Measurements from ENCODE around the gene MCTP1. TPM values are rescaled to one million over a fixed set of nuclear protein-coding genes. Genes with fewer than 3 reads are reported as not detected.

The MCTP1 gene
- polyA plus RNA-seq, 1 donor (not counting 4 experiments of a cell fraction or from before 2014, with no cell fraction given), result 4.9 TPM

- Histone ChIP-seq H3K27ac (ENCODE audit: control insufficient read depth, insufficient read depth, low read length) (no peak overlapping the region), H3K4me3 (ENCODE audit: control insufficient read depth in 2 of 3, extremely low read depth in 1 of 3, insufficient read depth in 2 of 3, low read depth in 1 of 3, low read length in 3 of 3) (no peak overlapping the region), H3K9me1 (ENCODE audit: control insufficient read depth, extremely low read depth, insufficient read depth, low read length) (no peaks in the 10 kb centered on the region), H3K9ac (ENCODE audit: control insufficient read depth, extremely low read depth, insufficient read depth, low read length) (no peak overlapping the region), H4K20me1 (ENCODE audit: control insufficient read depth, extremely low read depth, insufficient read depth, low read length) (no peaks in the 10 kb centered on the region), H3K36me3 (ENCODE audit: control insufficient read depth in 2 of 2, extremely low read depth in 1 of 2, insufficient read depth in 2 of 2, low read length in 2 of 2) (no peaks in the 10 kb centered on the region), H3K27me3 (ENCODE audit: control insufficient read depth, extremely low read depth, insufficient read depth, low read length) (no peaks in the 10 kb centered on the region), H3K4me1 (ENCODE audit: control insufficient read depth, extremely low read depth, insufficient read depth, low read length) (no peaks in the 10 kb centered on the region), H3K9me3 (ENCODE audit: control insufficient read depth, low read depth, low read length) (no peaks in the 10 kb centered on the region), H3K79me2 (ENCODE audit: control insufficient read depth, insufficient read depth, low read length) (no peaks in the 10 kb centered on the region), H3K4me2 (ENCODE audit: control insufficient read depth, extremely low read depth, insufficient read depth, low read depth, low read length) (no peak overlapping the region), H2AFZ (ENCODE audit: control insufficient read depth, low read length) (no peak overlapping the region)
- no peak for TF ChIP-seq EZH2 (IDR thresholded peaks at IDR 0.05; ENCODE audit: low read length)
- no peak for TF ChIP-seq CTCF (optimal IDR thresholded peaks at IDR 0.05 in 1 of 3, IDR thresholded peaks at IDR 0.05 in 1 of 3, conservative IDR thresholded peaks at IDR 0.05 in 1 of 3; ENCODE audit: extremely low read depth in 1 of 3, insufficient read depth in 2 of 3, low read length in 3 of 3)
- no peak for DNase-seq (ENCODE audit: low read depth, low spot score)
- dilution Hi-C loops (cut with MboI; ENCODE audit: extremely low pct_ligation_motif_present, low sequenced_read_pairs), result no loop called here
- FAIRE-seq, result no peak
Observed at GRCh38 chr5:94850960-94851359, 433.9 kb downstream of the MCTP1 start.

GRCh38 chr5:94849821-94850736, 434.8 kb downstream of the MCTP1 start:
- peak; percentile 67 for FAIRE-seq
- no peak overlapping the region for H3K4me2 ChIP-seq (ENCODE audit: control insufficient read depth, extremely low read depth, insufficient read depth, low read depth, low read length)

More at GRCh38 chr5:94849821-94850736, 434.8 kb downstream of the MCTP1 start:
- TF ChIP-seq EZH2 (IDR thresholded peaks at IDR 0.05; ENCODE audit: low read length) (no peak), CTCF (optimal IDR thresholded peaks at IDR 0.05 in 1 of 3, IDR thresholded peaks at IDR 0.05 in 1 of 3, conservative IDR thresholded peaks at IDR 0.05 in 1 of 3; ENCODE audit: extremely low read depth in 1 of 3, insufficient read depth in 2 of 3, low read length in 3 of 3) (peak; percentile 38 to 61 (median 50))
- Histone ChIP-seq H3K79me2 (ENCODE audit: control insufficient read depth, insufficient read depth, low read length) (no peaks in the 10 kb centered on the region), H3K9ac (ENCODE audit: control insufficient read depth, extremely low read depth, insufficient read depth, low read length) (no peak overlapping the region), H3K27me3 (ENCODE audit: control insufficient read depth, extremely low read depth, insufficient read depth, low read length) (no peaks in the 10 kb centered on the region), H3K27ac (ENCODE audit: control insufficient read depth, insufficient read depth, low read length) (no peak overlapping the region), H3K4me3 (ENCODE audit: control insufficient read depth in 2 of 3, extremely low read depth in 1 of 3, insufficient read depth in 2 of 3, low read depth in 1 of 3, low read length in 3 of 3) (no peak overlapping the region), H3K9me1 (ENCODE audit: control insufficient read depth, extremely low read depth, insufficient read depth, low read length) (no peaks in the 10 kb centered on the region), H2AFZ (ENCODE audit: control insufficient read depth, low read length) (no peak overlapping the region), H3K36me3 (ENCODE audit: control insufficient read depth in 2 of 2, extremely low read depth in 1 of 2, insufficient read depth in 2 of 2, low read length in 2 of 2) (no peaks in the 10 kb centered on the region), H3K9me3 (ENCODE audit: control insufficient read depth, low read depth, low read length) (no peaks in the 10 kb centered on the region), H3K4me1 (ENCODE audit: control insufficient read depth, extremely low read depth, insufficient read depth, low read length) (no peaks in the 10 kb centered on the region), H4K20me1 (ENCODE audit: control insufficient read depth, extremely low read depth, insufficient read depth, low read length) (no peaks in the 10 kb centered on the region)
- DNase-seq (ENCODE audit: low read depth, low spot score), result no peak
- dilution Hi-C loops (cut with MboI; ENCODE audit: extremely low pct_ligation_motif_present, low sequenced_read_pairs), result no loop called here
